ENCODE results near the gene EMX1. TPM values are rescaled to one million over a fixed set of nuclear protein-coding genes. Genes with fewer than 3 reads are reported as not detected.
"Not testable (repeated sequence)": the region's sequence is repeated elsewhere in the genome, so short reads cannot be mapped to it uniquely, and the experiment has no call there.

EMX1 gene
- total and polyA plus RNA-seq, 2 experiments from 2014 or later = not detected

GRCh38 chr2:72897785-72898584 is 19.3 kb upstream of the EMX1 start:
- Histone ChIP-seq H3K4me3 (no peak overlapping the region), H3F3A (ENCODE audit: insufficient read depth) (no peaks in the 10 kb centered on the region), H3K36me3 (ENCODE audit: low read depth) (no peaks in the 10 kb centered on the region), H4K20me1 (ENCODE audit: insufficient read depth) (no peaks in the 10 kb centered on the region), H2AFZ (no peak overlapping the region), H3K9me3 (ENCODE audit: low read depth) (no peaks in the 10 kb centered on the region), H3K9me2 (ENCODE audit: insufficient read depth) (no peaks in the 10 kb centered on the region), H3K79me2 (ENCODE audit: insufficient read depth) (no peaks in the 10 kb centered on the region), H3K27me3 (replicated peaks; ENCODE audit: insufficient read depth) (peaks cover 44% of the 10 kb centered on the region), H3K4me2 (ENCODE audit: unreplicated experiment) (no peak overlapping the region), H3K9ac (no peak overlapping the region), H3K27ac (no peak overlapping the region), H3K4me1 (ENCODE audit: insufficient read depth) (0 out of 2 replicates have a peak, but pooled peaks cover 6% of the 10 kb centered on the region)
- DNase-seq = no peak
- 72 to 76% methylated on average over 18 of the region's 18 CpGs for WGBS, 2 experiments (ENCODE audit: low coverage in 1 of 2, low lambda C conversion rate in 2 of 2, missing lambda C conversion rate in 2 of 2)
- TF ChIP-seq EZH2 (IDR thresholded peaks at IDR 0.05; ENCODE audit: insufficient read depth, poor library complexity, severe bottlenecking) (no peak), EZH2phosphoT487 (IDR thresholded peaks at IDR 0.05; ENCODE audit: insufficient read depth, low read depth) (no peak)
- in situ Hi-C loops (cut with MboI) = loop anchor here (10.0 kb wide), 1 partner anchor 287 kb away; no protein-coding TSS in a partner anchor

DNA sequence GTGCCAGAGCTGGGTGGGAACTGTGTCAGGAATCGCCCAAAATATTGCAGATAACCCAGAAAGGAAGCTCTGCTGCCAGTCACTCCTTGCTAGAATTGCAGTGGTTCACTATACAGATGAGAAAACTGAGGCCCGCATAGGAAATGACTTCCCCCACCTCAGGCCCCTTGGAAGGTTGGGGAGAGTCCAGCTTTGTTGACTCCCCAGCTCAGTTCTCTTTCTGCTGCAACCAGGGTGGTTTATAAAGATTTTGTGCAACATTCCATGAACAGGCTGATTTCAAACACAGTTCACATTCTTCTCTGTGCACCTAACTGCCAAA is 18.8 kb upstream of the EMX1 start:
- in situ Hi-C loops (cut with MboI) = loop anchor here (10.0 kb wide), 1 partner anchor 286 kb away; no protein-coding TSS in a partner anchor
- Histone ChIP-seq H3K4me1 (ENCODE audit: insufficient read depth) (0 out of 2 replicates have a peak, but pooled peaks cover 6% of the 10 kb centered on the region), H3K27ac (no peak overlapping the region), H3K9ac (no peak overlapping the region), H3K4me2 (ENCODE audit: unreplicated experiment) (no peak overlapping the region), H3F3A (ENCODE audit: insufficient read depth) (no peaks in the 10 kb centered on the region), H4K20me1 (ENCODE audit: insufficient read depth) (no peaks in the 10 kb centered on the region), H3K4me3 (no peak overlapping the region), H3K79me2 (ENCODE audit: insufficient read depth) (no peaks in the 10 kb centered on the region), H3K9me2 (ENCODE audit: insufficient read depth) (no peaks in the 10 kb centered on the region), H3K9me3 (ENCODE audit: low read depth) (no peaks in the 10 kb centered on the region), H2AFZ (no peak overlapping the region), H3K36me3 (ENCODE audit: low read depth) (no peaks in the 10 kb centered on the region), H3K27me3 (replicated peaks; ENCODE audit: insufficient read depth) (peaks cover 50% of the 10 kb centered on the region)
- TF ChIP-seq EZH2 (IDR thresholded peaks at IDR 0.05; ENCODE audit: insufficient read depth, poor library complexity, severe bottlenecking) = no peak
- no peak for TF ChIP-seq EZH2phosphoT487 (IDR thresholded peaks at IDR 0.05; ENCODE audit: insufficient read depth, low read depth)
- DNase-seq = no peak
- WGBS, 2 experiments (ENCODE audit: low coverage in 1 of 2, low lambda C conversion rate in 2 of 2, missing lambda C conversion rate in 2 of 2) = 78 to 79% methylated on average over 2 of the region's 2 CpGs

- in situ Hi-C loops (cut with MboI) = no loop called here
- Histone ChIP-seq H3F3A (ENCODE audit: insufficient read depth) (no peaks in the 10 kb centered on the region), H3K9me2 (ENCODE audit: insufficient read depth) (no peaks in the 10 kb centered on the region), H3K4me1 (ENCODE audit: insufficient read depth) (0 out of 2 replicates have a peak, but pooled peaks cover 6% of the 10 kb centered on the region), H4K20me1 (ENCODE audit: insufficient read depth) (no peaks in the 10 kb centered on the region), H3K36me3 (ENCODE audit: low read depth) (no peaks in the 10 kb centered on the region), H2AFZ (no peak overlapping the region), H3K27ac (no peak overlapping the region), H3K9me3 (ENCODE audit: low read depth) (no peaks in the 10 kb centered on the region), H3K4me3 (no peak overlapping the region), H3K4me2 (ENCODE audit: unreplicated experiment) (no peak overlapping the region), H3K9ac (no peak overlapping the region), H3K79me2 (ENCODE audit: insufficient read depth) (no peaks in the 10 kb centered on the region), H3K27me3 (replicated peaks; ENCODE audit: insufficient read depth) (peaks cover 64% of the 10 kb centered on the region)
- TF ChIP-seq EZH2 (IDR thresholded peaks at IDR 0.05; ENCODE audit: insufficient read depth, poor library complexity, severe bottlenecking) (no peak), EZH2phosphoT487 (IDR thresholded peaks at IDR 0.05; ENCODE audit: insufficient read depth, low read depth) (no peak)
- DNase-seq = no peak
- WGBS, 2 experiments (ENCODE audit: low coverage in 1 of 2, low lambda C conversion rate in 2 of 2, missing lambda C conversion rate in 2 of 2) = 47 to 60% methylated on average over 5 of the region's 5 CpGs
Observed at GRCh38 chr2:72900191-72900825, 17.0 kb upstream of the EMX1 start.

DNA sequence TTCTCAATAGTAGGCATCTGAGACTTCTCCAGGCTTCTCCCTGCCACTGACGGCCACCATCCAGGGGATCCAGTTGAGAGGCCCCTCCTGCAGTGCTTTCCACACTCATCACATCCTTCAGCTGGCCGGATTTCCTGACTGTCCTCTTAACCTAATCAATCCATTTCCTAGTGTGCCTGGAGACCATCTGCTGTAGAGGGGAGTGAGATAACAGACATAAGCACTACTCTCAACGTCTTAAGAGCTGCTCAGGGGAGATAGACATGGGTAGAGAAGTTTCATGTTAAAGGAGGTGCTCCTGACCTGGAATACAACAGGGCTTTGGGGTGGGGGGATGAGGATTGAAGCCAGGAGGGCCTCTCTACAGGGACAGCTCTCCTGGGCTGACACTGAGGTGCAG is 15.9 kb upstream of the EMX1 start:
- Histone ChIP-seq H3F3A (ENCODE audit: insufficient read depth) (no peaks in the 10 kb centered on the region), H3K9ac (no peak overlapping the region), H3K27ac (no peak overlapping the region), H3K36me3 (ENCODE audit: low read depth) (no peaks in the 10 kb centered on the region), H3K4me1 (ENCODE audit: insufficient read depth) (no peaks in the 10 kb centered on the region), H4K20me1 (ENCODE audit: insufficient read depth) (no peaks in the 10 kb centered on the region), H2AFZ (no peak overlapping the region), H3K79me2 (ENCODE audit: insufficient read depth) (no peaks in the 10 kb centered on the region), H3K4me2 (ENCODE audit: unreplicated experiment) (no peak overlapping the region), H3K9me2 (ENCODE audit: insufficient read depth) (no peaks in the 10 kb centered on the region), H3K4me3 (no peak overlapping the region), H3K27me3 (replicated peaks; ENCODE audit: insufficient read depth) (peaks cover 72% of the 10 kb centered on the region), H3K9me3 (ENCODE audit: low read depth) (no peaks in the 10 kb centered on the region)
- TF ChIP-seq EZH2 (IDR thresholded peaks at IDR 0.05; ENCODE audit: insufficient read depth, poor library complexity, severe bottlenecking) (no peak), EZH2phosphoT487 (IDR thresholded peaks at IDR 0.05; ENCODE audit: insufficient read depth, low read depth) (no peak)
- DNase-seq = no peak
- in situ Hi-C loops (cut with MboI) = no loop called here
- WGBS, 2 experiments (ENCODE audit: low coverage in 1 of 2, low lambda C conversion rate in 2 of 2, missing lambda C conversion rate in 2 of 2) = 21 to 47% methylated on average over 3 of the region's 3 CpGs

GRCh38 chr2:72907369-72907768 is 9.9 kb upstream of the EMX1 start:
- H2AFZ ChIP-seq; H3K4me2 ChIP-seq (ENCODE audit: unreplicated experiment); H3K79me2 ChIP-seq (ENCODE audit: insufficient read depth); H3K4me3 ChIP-seq; H3K9me3 ChIP-seq (ENCODE audit: low read depth); H3F3A ChIP-seq (ENCODE audit: insufficient read depth); H4K20me1 ChIP-seq (ENCODE audit: insufficient read depth); H3K9ac ChIP-seq; DNase-seq; H3K9me2 ChIP-seq (ENCODE audit: insufficient read depth); H3K27ac ChIP-seq; H3K4me1 ChIP-seq (ENCODE audit: insufficient read depth); H3K36me3 ChIP-seq (ENCODE audit: low read depth); in situ Hi-C loops (cut with MboI): not testable (repeated sequence)
- WGBS, 2 experiments (ENCODE audit: low coverage in 1 of 2, low lambda C conversion rate in 2 of 2, missing lambda C conversion rate in 2 of 2) = 79 to 84% methylated on average over 13 of the region's 13 CpGs
- peaks cover 88% of the 10 kb centered on the region for H3K27me3 ChIP-seq (replicated peaks; ENCODE audit: insufficient read depth)
